ENCODE measurements around the gene NDUFA6.
A peak's percentile ranks its signal among the peaks of the same experiment; 100 is the strongest.

Gene NDUFA6

GRCh38 chr22:42069801-42070516 is 20.6 kb downstream of the NDUFA6 start:
- no peak for TF ChIP-seq ZNF274 (IDR thresholded peaks at IDR 0.05; ENCODE audit: low read depth, low read length)

DNA sequence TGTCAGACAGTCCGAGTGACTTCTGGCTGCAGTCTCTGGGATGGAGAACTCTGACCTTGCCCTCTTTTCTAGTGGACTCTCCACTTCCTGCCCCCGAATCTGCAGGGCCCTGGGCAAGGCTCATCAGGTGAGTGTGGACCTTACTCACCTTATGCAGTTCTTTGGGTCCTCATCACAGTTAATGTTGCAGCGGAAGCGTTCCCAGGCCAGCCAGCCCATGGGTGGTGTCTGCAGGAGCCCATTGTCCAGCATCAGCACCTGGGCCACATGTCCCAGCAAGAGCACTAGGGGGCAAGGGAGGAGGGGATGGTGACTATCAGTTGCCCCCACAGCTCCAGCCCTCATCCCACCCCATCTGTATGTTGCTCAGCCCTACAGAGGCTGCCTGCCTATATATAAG is 22.3 kb downstream of the NDUFA6 start:
- H3K4me3 ChIP-seq (ENCODE audit: low read length): no peak overlapping the region
- TF ChIP-seq ZNF274 (IDR thresholded peaks at IDR 0.05; ENCODE audit: low read depth, low read length): no peak

More at GRCh38 chr22:42069801-42070516, 20.6 kb downstream of the NDUFA6 start:
- peak overlapping the region; percentile 58; the same call in 1 of the 2 replicates for H3K4me3 ChIP-seq (ENCODE audit: low read length)

- TF ChIP-seq ZNF274 (IDR thresholded peaks at IDR 0.05; ENCODE audit: low read depth, low read length): no peak
- H3K4me3 ChIP-seq (ENCODE audit: low read length): no peak overlapping the region
Measured at GRCh38 chr22:42067671-42068251, 22.8 kb downstream of the NDUFA6 start.

DNA sequence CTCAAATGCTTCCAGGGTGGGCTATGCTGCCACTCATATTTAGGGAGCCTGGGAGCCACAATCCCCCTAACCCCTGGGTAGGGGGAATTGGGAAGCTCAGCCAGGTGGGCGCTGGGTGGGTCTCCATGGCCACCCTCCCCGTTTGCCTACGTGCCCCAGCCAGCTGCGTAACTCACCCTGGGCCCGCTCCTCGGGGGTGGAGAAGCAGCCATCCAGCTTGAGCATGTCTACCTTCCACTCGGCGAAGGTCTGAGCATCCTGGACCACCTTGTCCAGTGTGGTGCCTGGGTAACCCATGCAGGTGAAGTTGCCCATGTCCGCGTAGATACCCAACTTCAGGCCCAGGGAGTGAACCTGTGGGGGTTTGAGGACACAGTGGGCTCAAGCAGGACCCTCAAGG is 23.6 kb downstream of the NDUFA6 start:
- TF ChIP-seq ZNF274 (IDR thresholded peaks at IDR 0.05; ENCODE audit: low read depth, low read length): no peak
- no peak overlapping the region for H3K4me3 ChIP-seq (ENCODE audit: low read length)

- no peak overlapping the region for H3K4me3 ChIP-seq (ENCODE audit: low read length)
- TF ChIP-seq ZNF274 (IDR thresholded peaks at IDR 0.05; ENCODE audit: low read depth, low read length): no peak
Measured at GRCh38 chr22:42066126-42066761, 24.3 kb downstream of the NDUFA6 start.

DNA sequence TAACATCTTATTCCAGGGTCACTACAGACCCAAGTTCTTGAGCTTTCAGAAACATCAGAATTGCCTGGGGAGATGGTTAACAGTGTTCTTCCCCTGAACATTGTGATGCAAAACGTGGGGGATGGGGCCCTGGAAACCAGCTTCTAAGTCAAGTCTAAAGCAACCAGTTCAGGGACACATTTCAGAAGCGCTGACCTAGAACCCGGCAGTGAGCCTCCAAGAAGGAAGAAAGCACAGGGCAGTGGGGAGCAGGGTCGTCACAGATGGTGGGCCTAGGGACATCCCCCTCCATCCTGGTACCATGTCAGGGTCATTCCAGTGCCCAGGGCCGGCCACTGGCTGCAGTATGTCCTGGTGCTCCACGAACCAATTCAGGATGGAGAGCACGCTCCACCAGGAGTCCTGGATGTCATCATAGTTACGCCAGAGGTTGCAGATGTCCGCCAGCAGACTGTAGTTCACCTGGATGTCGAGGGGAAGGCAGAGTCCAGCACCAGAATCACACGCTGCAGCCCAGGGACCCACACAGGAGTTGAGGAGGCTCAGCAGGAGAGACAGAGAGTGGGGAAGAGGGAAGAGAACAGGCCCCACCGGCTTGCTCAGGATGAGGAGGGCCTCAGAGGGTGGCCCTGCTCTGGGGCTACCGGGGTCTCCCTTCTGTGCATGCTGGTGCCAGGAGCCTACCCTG is 25.0 kb downstream of the NDUFA6 start:
- no peak overlapping the region for H3K4me3 ChIP-seq (ENCODE audit: low read length)
- TF ChIP-seq ZNF274 (IDR thresholded peaks at IDR 0.05; ENCODE audit: low read depth, low read length): no peak

- no peak overlapping the region for H3K4me3 ChIP-seq (ENCODE audit: low read length)
- TF ChIP-seq ZNF274 (IDR thresholded peaks at IDR 0.05; ENCODE audit: low read depth, low read length): no peak
Measured at GRCh38 chr22:42064629-42065028, 25.9 kb downstream of the NDUFA6 start.

- no peak overlapping the region for H3K4me3 ChIP-seq (ENCODE audit: low read length)
- TF ChIP-seq ZNF274 (IDR thresholded peaks at IDR 0.05; ENCODE audit: low read depth, low read length): no peak
Measured at GRCh38 chr22:42062506-42063170, 27.9 kb downstream of the NDUFA6 start.

GRCh38 chr22:42061041-42061440 is 29.5 kb downstream of the NDUFA6 start:
- TF ChIP-seq ZNF274 (IDR thresholded peaks at IDR 0.05; ENCODE audit: low read depth, low read length): no peak
- no peak overlapping the region for H3K4me3 ChIP-seq (ENCODE audit: low read length)

DNA sequence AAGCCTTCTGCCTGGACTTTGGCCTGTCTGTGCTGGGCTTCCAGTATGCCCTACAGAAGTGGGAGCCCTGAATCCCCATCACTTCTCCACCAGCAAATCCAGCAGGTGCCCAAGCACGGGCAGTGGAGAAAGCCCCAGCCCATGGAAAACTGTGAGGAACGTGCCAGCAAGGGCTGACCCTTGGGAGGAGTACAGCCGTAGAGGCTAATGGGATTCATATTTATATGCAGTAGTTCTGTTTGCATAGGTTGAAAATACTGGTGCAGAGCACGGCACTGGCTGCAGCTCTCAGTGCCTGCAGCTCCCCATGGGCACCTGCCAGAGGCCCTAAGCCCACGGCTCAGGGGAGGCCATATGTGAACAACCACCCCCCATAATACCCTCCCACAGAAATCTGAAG is 30.1 kb downstream of the NDUFA6 start:
- no peak for TF ChIP-seq ZNF274 (IDR thresholded peaks at IDR 0.05; ENCODE audit: low read depth, low read length)

DNA sequence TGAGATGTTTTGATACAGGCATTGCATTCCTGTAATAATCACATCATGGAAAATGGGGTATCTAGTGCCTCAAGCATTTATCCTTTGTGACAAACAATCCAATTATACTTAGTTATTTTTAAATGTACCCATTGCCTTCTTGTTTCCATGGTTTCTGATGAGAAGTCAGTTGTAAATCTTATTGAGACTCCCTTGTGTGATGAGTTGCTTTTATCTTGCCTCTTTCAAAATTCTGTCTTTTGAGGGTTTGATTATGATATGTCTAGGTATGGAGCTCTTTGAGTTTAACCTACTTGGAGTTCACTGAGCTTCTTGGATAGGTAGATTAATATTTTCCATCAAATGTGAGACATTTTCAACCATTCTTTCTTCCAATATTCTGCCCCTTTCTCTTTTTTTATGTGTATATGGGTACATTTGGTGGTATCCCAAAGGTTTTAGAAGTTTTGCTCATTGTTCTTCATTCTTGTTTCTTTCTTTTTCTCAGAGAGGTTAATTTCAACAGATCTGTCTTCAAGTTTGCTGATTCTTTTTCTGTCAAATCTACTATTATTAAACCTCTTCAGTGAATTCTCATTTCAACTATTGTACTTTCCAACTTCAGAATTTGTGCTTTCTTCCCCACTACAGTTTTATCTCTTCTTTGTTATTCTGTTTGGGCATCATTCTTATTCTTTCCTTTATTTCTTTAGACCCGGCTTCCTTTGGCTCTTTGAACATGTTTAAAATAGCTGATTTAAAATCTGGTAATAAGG is 33.6 kb downstream of the NDUFA6 start:
- no peak for TF ChIP-seq ZNF274 (IDR thresholded peaks at IDR 0.05; ENCODE audit: low read depth, low read length)
- H3K4me3 ChIP-seq (ENCODE audit: low read length): no peak overlapping the region

More for the DNA sequence above, 30.1 kb downstream of the NDUFA6 start:
- no peak overlapping the region for H3K4me3 ChIP-seq (ENCODE audit: low read length)

- no peak for TF ChIP-seq ZNF274 (IDR thresholded peaks at IDR 0.05; ENCODE audit: low read depth, low read length)
- no peak overlapping the region for H3K4me3 ChIP-seq (ENCODE audit: low read length)
Measured at GRCh38 chr22:42052765-42053164, 37.8 kb downstream of the NDUFA6 start.

DNA sequence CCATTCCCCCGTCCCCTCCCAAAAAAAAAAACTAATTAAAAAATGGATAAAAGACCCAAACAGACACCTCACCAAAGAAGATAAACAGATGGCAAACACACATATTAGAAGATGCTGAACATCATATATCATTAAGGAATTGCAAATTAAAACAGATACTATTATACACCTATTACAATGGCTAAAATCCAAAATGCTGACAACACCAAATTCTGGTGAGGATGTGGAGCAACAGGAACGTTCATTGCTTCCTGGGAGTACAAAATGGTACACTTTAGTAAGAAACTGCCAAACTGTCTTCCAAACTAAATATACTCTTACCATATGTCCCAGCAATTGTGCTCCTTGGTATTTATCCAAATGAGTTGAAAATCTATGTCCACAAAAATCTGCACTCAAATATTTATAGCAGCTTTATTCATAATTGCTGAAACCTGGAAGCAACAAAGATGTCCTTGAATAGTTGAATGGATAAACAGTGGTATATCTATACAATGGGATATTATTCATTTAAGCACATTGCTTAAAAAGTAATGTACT is 39.9 kb downstream of the NDUFA6 start:
- no peak overlapping the region for H3K4me3 ChIP-seq (ENCODE audit: low read length)
- no peak for TF ChIP-seq ZNF274 (IDR thresholded peaks at IDR 0.05; ENCODE audit: low read depth, low read length)

Measured in GM08714 (cell line).